HG02970 (cell line): ENCODE measurements around the gene GLIS2.
A peak's percentile ranks its signal among the peaks of the same experiment; 100 is the strongest.

Experiments
- ATAC-seq: cut with Tn5 transposase; IDR thresholded peaks from one replicate; pipeline ENCODE4 v1.9.1; 2021; ENCODE audit warnings: mild to moderate bottlenecking, moderate library complexity, moderate number of reproducible peaks; ENCODE audit not compliant: unreplicated experiment, low FRiP score

The GLIS2 gene

GRCh38 chr16:4295581-4295980 is 20.3 kb upstream of the GLIS2 start:
- ATAC-seq = no peak

- no peak for ATAC-seq
Observed at GRCh38 chr16:4297480-4297879, 18.4 kb upstream of the GLIS2 start.

GRCh38 chr16:4298761-4299522 is 16.9 kb upstream of the GLIS2 start:
- ATAC-seq = no peak

GRCh38 chr16:4301177-4301576 is 14.7 kb upstream of the GLIS2 start:
- ATAC-seq = no peak

GRCh38 chr16:4301968-4302367 is 13.9 kb upstream of the GLIS2 start:
- no peak for ATAC-seq

- no peak for ATAC-seq
Observed at GRCh38 chr16:4303973-4304372, 11.9 kb upstream of the GLIS2 start.

- ATAC-seq = no peak
Observed at GRCh38 chr16:4306470-4307214, 9.2 kb upstream of the GLIS2 start.

- ATAC-seq = peak; percentile 92
Observed at GRCh38 chr16:4307215-4308037, 8.4 kb upstream of the GLIS2 start.

- ATAC-seq = no peak
Observed at GRCh38 chr16:4309102-4309832, 6.6 kb upstream of the GLIS2 start.

- no peak for ATAC-seq
Observed at GRCh38 chr16:4309833-4310266, 6.0 kb upstream of the GLIS2 start.

- ATAC-seq = no peak
Observed at GRCh38 chr16:4313563-4314531, 2.0 kb upstream of the GLIS2 start.

GRCh38 chr16:4314532-4315185 is 1.2 kb upstream of the GLIS2 start:
- no peak for ATAC-seq

- ATAC-seq = no peak
Observed at GRCh38 chr16:4316108-4316863, 419 bp downstream of the GLIS2 start.

GRCh38 chr16:4316864-4317531 is 1.1 kb downstream of the GLIS2 start:
- no peak for ATAC-seq

- ATAC-seq = no peak
Observed at GRCh38 chr16:4317532-4318450, 1.9 kb downstream of the GLIS2 start.

GRCh38 chr16:4318451-4318910 is 2.6 kb downstream of the GLIS2 start:
- ATAC-seq = no peak
